Glomerular visceral epithelial cell (primary cell): ENCODE data around the gene GPR156.
A peak's percentile ranks its signal among the peaks of the same experiment; 100 is the strongest.
"Not testable (repeated sequence)": the region's sequence is repeated elsewhere in the genome, so short reads cannot be mapped to it uniquely, and the experiment has no call there.

Source experiments
- DNase-seq: peaks from one replicate; pipeline ENCODE4 v3.0.0-alpha.2; 2016; ENCODE audit errors: extremely low spot score

The GPR156 gene

DNA sequence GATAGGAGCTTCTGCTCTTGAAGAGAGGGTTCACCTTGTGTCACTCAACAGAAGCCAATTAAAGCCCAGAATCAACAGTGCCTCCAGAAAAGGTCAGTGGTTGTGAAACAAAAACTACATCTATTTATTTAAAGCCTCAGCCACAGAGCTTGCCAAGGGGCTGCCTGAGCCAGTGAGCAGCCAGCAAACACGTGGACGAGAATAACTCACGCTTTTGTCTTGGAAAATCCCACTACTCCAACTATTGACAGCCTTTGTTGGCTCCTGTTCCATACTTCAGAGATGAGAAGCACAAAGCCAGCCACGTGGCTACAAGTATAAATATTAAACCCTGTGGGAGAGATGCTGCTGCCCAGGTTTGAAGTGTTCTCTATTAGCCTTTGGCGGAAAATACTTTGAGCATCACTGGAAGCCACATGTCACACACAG, 10.3 kb downstream of the GPR156 start:
- no peak for DNase-seq

DNA sequence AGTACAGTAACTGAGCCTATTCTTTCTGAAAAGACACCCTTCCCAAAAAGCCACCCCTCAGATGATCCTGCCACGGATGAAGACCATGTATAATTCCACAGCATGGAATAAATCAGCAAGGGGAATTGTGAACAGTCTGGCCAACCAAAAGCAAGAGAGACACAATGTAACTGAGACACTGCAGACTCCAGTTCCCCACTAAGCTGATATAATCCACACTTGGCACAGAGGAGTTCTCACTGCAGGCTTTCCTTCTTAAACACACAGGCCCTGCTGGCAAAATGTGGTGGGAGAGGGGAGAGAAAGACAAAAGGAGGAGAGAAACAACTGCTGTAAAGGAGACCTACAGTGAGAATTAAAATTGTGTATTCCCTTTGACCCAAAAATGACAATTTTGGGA, 12.7 kb downstream of the GPR156 start:
- no peak for DNase-seq

DNA sequence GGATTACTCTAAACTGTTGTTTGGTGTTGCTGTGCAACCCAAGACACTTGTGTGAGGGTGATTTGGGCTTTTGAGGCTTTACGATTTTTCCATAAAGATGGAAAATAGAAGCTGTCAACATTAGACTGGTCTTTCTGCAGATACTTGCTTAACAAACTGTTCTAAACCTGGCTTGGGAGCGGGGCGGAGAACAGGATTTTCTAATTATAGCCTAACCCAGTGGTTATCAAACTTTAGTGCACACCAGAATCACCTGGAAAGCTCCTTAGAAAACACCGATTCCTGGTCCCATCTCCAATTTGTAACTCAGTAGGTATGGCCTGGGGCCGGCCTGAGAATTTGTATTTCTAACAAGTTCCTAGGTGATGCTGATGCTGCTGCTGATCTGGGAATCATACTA, 19.0 kb downstream of the GPR156 start:
- DNase-seq: no peak

DNA sequence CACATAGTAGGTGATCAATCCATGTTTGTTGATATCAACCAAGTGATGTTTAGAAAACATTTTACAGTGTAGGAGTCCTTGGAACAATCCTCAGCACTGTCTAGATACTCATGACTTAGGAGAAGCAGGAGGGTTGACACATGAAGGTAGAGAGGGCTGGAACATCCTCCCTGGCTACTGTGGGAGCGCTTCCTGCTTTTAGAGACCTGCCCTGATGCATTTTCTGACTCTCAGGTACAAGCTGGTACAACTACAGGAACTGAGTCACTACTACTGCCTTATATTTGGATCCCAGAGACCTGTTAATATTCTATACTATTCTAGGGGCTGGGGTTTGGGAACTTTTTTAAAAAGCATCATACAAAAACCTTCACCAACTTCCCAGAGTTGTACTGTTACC, 20.1 kb downstream of the GPR156 start:
- no peak for DNase-seq

DNA sequence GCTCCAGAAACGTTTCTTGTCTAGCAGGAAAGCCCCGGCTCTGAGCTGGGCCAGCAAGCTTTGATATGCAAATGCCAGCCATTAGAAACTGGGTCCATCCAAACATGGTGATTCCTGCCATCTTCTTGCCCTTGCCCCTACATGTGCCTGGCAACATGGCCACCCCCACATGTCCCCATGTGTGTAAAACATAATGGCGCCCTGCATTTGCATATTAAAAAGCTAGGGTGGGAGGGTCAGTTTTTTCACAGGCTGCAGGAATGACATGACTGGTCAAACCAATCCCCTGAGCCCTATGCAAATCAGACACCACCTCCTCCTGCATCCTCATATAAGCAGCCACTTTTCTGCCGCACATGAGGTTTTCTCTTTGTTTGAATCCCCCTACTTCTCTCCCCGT, 21.2 kb downstream of the GPR156 start:
- DNase-seq: no peak

DNA sequence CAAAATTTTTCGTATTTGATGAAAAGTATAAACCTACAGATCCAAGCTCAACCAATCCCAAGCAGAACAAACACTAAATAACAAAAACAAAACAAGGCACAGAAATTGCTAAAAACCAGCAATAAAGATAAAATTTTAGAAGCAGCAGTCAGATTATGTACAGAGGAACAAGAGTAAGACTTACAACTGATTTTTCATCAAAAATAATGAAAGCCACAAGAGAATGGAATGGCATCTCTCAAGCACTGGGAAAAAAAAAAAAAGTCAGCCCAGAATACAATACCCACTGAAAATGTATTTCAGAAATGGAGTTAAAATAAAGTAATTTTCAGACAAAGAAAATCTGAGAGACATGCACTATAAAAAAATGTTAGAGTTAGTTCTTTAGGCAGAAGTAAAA, 27.0 kb downstream of the GPR156 start:
- no peak for DNase-seq

- DNase-seq: no peak
Observed at GRCh38 chr3:120245386-120245785, 39.6 kb downstream of the GPR156 start.

- peak; percentile 13 for DNase-seq
Observed at GRCh38 chr3:120244834-120245225, 40.2 kb downstream of the GPR156 start.

- DNase-seq: no peak
Observed at GRCh38 chr3:120239644-120240043, 45.4 kb downstream of the GPR156 start.

DNA sequence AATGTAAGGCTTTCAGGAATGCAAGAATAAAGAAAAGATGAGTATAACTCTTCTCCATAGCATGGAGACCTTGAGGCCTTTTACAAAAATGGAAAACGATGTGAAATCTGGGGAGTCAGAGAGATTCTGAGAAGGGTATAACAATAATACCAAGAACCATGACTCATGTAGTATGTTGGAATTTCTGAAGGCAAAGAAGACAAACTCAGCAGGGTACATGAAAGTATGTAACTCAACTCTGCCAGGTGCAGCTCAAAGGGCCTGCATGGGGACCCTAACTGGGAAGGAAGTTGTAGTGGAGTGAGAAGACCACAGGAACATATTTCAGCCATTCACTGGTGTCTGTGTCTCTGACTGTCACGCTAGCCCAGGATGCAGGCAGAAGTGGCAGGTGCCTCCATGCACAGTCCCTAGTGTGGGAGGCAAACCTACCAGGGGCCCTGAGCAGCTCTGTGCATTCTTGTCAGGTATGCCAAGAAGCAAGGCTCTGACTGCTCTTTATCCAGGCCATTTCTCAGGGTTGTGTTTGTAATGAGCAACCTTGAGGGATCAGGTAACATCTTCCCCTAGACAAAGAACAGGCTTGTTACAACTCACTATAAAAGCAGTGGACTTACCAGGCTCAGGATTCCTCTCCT, 57.2 kb downstream of the GPR156 start:
- DNase-seq: no peak

DNA sequence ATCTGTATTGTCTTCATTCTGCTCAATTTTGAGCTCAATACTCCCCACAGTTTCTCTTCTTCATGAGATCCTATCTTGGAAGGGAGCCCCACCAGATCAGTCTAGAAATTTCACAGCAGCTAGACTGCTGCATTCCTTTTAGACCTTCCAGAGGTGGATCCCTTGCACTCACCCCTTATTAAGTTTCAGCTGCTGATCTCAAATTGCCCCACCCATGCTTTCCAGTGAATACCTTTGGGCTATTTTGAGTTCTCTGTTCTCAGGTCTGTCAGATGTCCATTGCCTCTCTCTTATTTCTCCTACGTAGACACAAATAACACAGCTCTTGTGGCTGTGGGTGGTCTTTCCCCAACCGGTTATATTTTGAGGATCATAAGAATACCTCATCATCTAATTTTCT, 60.8 kb downstream of the GPR156 start:
- no peak for DNase-seq

DNA sequence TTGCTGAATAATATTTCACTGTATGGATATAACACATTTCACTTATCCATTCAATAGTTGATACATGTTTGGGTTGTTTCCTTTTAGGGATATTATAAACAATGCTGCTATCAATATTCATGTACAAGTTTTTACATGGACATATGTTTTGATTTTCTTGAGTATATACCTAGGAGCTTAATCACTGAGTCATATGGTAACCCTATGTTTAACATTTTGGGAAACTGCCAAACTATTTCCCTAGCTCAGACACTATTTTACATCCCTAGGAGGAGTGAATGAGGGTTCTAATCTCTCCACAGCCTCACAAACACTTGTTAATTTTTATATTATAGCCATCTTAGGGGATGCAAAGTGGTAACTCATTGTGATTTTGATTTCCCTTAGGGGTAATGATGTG, 66.0 kb downstream of the GPR156 start:
- DNase-seq: no peak

DNA sequence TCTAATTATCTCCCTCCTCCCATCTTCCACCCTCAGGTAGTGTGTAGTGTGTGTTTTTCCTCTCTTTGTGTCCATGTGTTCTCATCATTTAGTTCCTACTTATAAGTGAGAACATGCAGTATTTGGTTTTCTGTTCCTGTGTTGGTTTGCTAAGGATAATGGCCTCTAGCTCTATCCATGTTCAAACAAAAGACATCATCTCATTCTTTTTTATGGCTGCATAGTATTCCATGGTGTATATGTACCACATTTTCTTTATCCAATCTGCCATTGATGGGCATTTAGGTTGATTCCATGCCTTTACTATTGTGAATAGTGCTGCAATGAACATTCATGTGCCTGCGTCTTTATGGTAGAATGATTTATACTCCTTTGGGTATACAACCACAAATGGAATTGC, 68.4 kb downstream of the GPR156 start:
- not testable (repeated sequence) for DNase-seq

GRCh38 chr3:120214176-120214575, 70.8 kb downstream of the GPR156 start:
- DNase-seq: no peak

DNA sequence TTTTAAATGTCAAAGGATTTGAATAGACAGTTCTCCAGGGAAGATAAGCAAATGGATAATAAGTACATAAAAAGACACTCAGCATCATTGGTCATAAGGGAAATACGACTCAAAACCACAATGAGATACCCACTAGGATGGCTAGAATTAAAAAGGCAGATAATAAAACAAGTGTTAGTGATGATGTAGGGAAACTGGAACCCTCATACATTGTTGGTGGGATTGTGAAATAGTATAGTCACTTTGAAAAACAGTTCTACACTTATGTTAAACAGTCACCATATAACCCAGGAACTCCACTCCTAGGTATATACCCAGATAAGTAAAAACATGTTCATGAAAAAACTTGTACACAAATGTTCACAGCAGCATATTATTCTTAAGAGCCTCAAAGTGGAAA, 72.5 kb downstream of the GPR156 start:
- DNase-seq: no peak

- DNase-seq: no peak
Observed at GRCh38 chr3:120209425-120209824, 75.6 kb downstream of the GPR156 start.

DNA sequence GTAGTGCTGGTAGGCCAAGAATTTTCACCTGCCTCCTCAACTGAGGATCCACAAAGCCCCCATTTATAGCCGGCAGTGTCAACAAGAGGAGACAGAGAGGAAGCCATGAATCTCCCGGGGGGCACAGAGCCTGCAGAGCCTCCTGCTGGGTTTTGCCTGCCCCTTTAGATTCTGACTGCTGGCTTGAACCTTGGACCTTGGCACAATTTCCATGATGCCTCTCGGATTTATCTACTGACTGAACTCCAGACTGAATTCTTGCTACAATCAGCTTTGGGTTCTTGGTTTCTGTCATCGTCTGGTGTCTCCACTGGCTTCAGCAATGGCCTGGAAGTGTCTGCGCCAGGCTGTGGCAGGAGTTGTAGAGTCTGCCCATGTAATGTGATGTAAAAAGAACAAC, 80.7 kb downstream of the GPR156 start:
- no peak for DNase-seq

DNA sequence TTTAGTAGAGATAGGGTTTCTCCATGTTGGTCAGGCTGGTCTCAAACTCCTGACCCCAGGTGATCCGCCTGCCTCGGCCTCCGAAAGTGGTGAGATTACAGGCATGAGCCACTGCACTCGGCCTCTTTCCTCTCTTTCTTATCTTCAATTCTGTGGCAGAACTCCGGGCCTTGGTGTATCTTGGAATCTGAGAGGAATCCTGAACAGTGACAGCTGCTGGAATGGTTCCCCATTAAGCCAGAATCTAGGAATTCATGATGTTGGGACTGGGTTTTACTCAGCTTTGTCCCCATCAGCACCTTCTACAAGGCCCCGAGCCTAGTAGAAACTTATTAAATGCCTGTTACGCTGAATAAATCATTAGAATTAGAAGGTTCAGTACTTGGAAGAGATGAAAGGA, 81.4 kb downstream of the GPR156 start:
- DNase-seq: no peak

GRCh38 chr3:120203016-120203415, 82.0 kb downstream of the GPR156 start:
- no peak for DNase-seq

GRCh38 chr3:120202363-120202762, 82.7 kb downstream of the GPR156 start:
- DNase-seq: no peak

DNA sequence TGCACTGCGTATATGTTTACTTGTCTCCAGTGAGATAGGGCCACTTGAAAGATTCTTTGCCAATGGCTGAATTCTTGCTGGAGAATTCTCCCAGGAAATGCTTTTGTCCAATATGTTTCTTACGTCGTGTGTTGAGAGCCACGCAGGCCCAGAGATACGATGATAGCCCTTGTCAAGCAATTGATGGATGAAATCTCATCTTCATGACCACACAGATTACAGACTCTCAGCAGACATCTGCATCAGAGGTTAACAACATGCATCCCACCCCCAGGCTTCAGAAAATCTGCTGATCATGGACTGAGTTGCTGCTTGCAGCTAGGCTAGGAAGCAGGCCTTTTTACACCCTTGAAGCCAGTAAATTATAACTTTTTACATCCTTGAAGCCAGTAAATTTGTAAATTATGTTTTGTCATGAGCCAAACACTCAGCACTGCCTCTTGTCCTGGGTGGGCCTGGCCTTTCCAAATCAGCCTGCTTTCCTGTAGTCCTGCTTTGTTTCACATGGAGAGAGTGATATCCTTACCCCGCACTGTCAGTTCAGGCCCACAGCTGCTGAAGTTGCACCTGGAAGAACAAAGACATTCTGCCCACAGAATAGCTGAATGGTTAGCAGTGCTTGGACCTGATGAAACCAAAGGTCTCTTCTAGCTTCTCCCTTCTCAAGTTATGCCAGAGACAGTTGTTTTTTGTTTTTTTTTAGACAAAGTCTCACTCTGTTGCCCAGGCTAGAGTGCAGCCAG, 84.4 kb downstream of the GPR156 start:
- no peak for DNase-seq

- peak; percentile 44 for DNase-seq
Observed at GRCh38 chr3:120198305-120198878, 86.6 kb downstream of the GPR156 start.

- DNase-seq: no peak
Observed at GRCh38 chr3:120196812-120197211, 88.2 kb downstream of the GPR156 start.
